H9 (cell line): ENCODE results near the gene GRIK1. TPM values are rescaled to one million over a fixed set of nuclear protein-coding genes. Genes with fewer than 3 reads are reported as not detected.

ENCODE experiments used
- DNase-seq: peaks from one replicate; pipeline ENCODE4 v3.0.0-alpha.2; 2017
- H2AFZ ChIP-seq: one replicate; pipeline ENCODE4 v1.6.1; 2013; ENCODE audit warnings: mild to moderate bottlenecking, low read length, control low read depth, moderate library complexity
- H2AK5ac ChIP-seq: 2 replicates; pipeline ENCODE4 v1.6.1; 2013; ENCODE audit warnings: low read length, control low read depth, mixed read lengths; ENCODE audit not compliant: insufficient read length
- H2BK120ac ChIP-seq: one replicate; pipeline ENCODE4 v1.6.1; 2013; ENCODE audit warnings: low read depth, mild to moderate bottlenecking, low read length, control low read depth, inconsistent platforms; ENCODE audit not compliant: poor library complexity, severe bottlenecking
- H2BK12ac ChIP-seq: 2 replicates; pipeline ENCODE4 v1.6.1; 2013; ENCODE audit warnings: low read length, control low read depth, mixed read lengths, low read depth; ENCODE audit not compliant: insufficient read length
- H2BK15ac ChIP-seq: 2 replicates; pipeline ENCODE4 v1.6.1; 2013; ENCODE audit warnings: low read depth, low read length, control low read depth
- H2BK20ac ChIP-seq: one replicate; pipeline ENCODE4 v1.6.1; 2013; ENCODE audit warnings: low read depth, mild to moderate bottlenecking, low read length, control low read depth, inconsistent platforms; ENCODE audit not compliant: poor library complexity, severe bottlenecking
- H2BK5ac ChIP-seq: 2 replicates; pipeline ENCODE4 v1.6.1; 2013; ENCODE audit warnings: low read length, control low read depth, mixed read lengths; ENCODE audit not compliant: insufficient read length
- H3K14ac ChIP-seq: 2 replicates; pipeline ENCODE4 v1.6.1; 2013; ENCODE audit warnings: low read length, control low read depth; ENCODE audit not compliant: insufficient read depth
- H3K18ac ChIP-seq: 2 replicates; pipeline ENCODE4 v1.6.1; 2013; ENCODE audit warnings: low read depth, mild to moderate bottlenecking, mixed read lengths, low read length, control low read depth; ENCODE audit not compliant: insufficient read length
- H3K23ac ChIP-seq: 2 replicates; pipeline ENCODE4 v1.6.1; 2013; ENCODE audit warnings: low read length, control low read depth, mixed read lengths, low read depth; ENCODE audit not compliant: insufficient read length
- H3K23me2 ChIP-seq: 2 replicates; pipeline ENCODE4 v1.6.1; 2013; ENCODE audit warnings: low read depth, mild to moderate bottlenecking, mixed read lengths, low read length, control low read depth; ENCODE audit not compliant: insufficient read length, poor library complexity, severe bottlenecking
- H3K27ac ChIP-seq: 2 replicates; pipeline ENCODE4 v1.5.1; 2013; ENCODE audit warnings: low read length, control low read depth, mixed read lengths, low read depth; ENCODE audit not compliant: insufficient read length
- H3K27me3 ChIP-seq: 2 replicates; pipeline ENCODE4 v1.6.1; 2013; ENCODE audit warnings: low read length, control low read depth, inconsistent platforms; ENCODE audit not compliant: insufficient read depth
- H3K4ac ChIP-seq: 2 replicates; pipeline ENCODE4 v1.6.1; 2013; ENCODE audit warnings: low read depth, mild to moderate bottlenecking, control low read depth, inconsistent platforms, low read length, moderate library complexity
- H3K4me1 ChIP-seq: 2 replicates; pipeline ENCODE4 v1.6.1; 2013; ENCODE audit warnings: low read length, control low read depth, inconsistent platforms; ENCODE audit not compliant: insufficient read depth
- H3K4me2 ChIP-seq: 2 replicates; pipeline ENCODE4 v1.6.1; 2013; ENCODE audit warnings: low read length, control low read depth, mixed read lengths; ENCODE audit not compliant: insufficient read length, insufficient read depth
- H3K56ac ChIP-seq: 2 replicates; pipeline ENCODE4 v1.6.1; 2013; ENCODE audit warnings: low read depth, mild to moderate bottlenecking, mixed read lengths, low read length, control low read depth; ENCODE audit not compliant: insufficient read length
- H3K79me1 ChIP-seq: 2 replicates; pipeline ENCODE4 v1.6.1; 2013; ENCODE audit warnings: low read depth, mild to moderate bottlenecking, moderate library complexity, low read length, control low read depth, inconsistent platforms; ENCODE audit not compliant: insufficient read depth, poor library complexity, severe bottlenecking
- H3K79me2 ChIP-seq: 2 replicates; pipeline ENCODE4 v1.6.1; 2013; ENCODE audit warnings: low read length, control low read depth, inconsistent platforms; ENCODE audit not compliant: insufficient read depth
- H3K9ac ChIP-seq: 2 replicates; pipeline ENCODE4 v1.6.1; 2013; ENCODE audit warnings: low read length, control low read depth, mixed read lengths; ENCODE audit not compliant: insufficient read length; ENCODE audit errors: extremely low read depth
- H3K9me3 ChIP-seq: one replicate; pipeline ENCODE4 v1.6.1; 2013; ENCODE audit warnings: low read depth, low read length, inconsistent platforms; ENCODE audit not compliant: control insufficient read depth
- H3T11ph ChIP-seq: one replicate; pipeline ENCODE4 v1.6.1; 2013; ENCODE audit warnings: mild to moderate bottlenecking, low read length, control low read depth, inconsistent platforms
- H4K20me1 ChIP-seq: one replicate; pipeline ENCODE4 v1.6.1; 2013; ENCODE audit not compliant: control insufficient read depth, insufficient read length, insufficient read depth
- H4K5ac ChIP-seq: 2 replicates; pipeline ENCODE4 v1.6.1; 2013; ENCODE audit warnings: low read depth, mild to moderate bottlenecking, mixed read lengths, low read length, control low read depth; ENCODE audit not compliant: insufficient read length
- H4K8ac ChIP-seq: replicated peaks from 2 replicates; pipeline ENCODE4 v1.6.1; 2013; ENCODE audit warnings: low read length, control low read depth, mixed read lengths, low read depth; ENCODE audit not compliant: insufficient read length
- H4K91ac ChIP-seq: 2 replicates; pipeline ENCODE4 v1.6.1; 2013; ENCODE audit warnings: low read depth, mild to moderate bottlenecking, moderate library complexity, mixed read lengths, low read length, control low read depth; ENCODE audit not compliant: insufficient read length
- H3K27ac Mint-ChIP-seq, 3 experiments: 2 replicates in 2 of 3; 3 replicates in 1 of 3; pipeline ENCODE4 v1.8.0; 2020 to 2021; ENCODE audit warnings: mixed read lengths in 3 of 3, mild to moderate bottlenecking in 1 of 3, moderate library complexity in 1 of 3
- H3K27me3 Mint-ChIP-seq: 2 replicates; pipeline ENCODE4 v1.8.0; 2021; ENCODE audit warnings: low read depth, mild to moderate bottlenecking, moderate library complexity, mixed read lengths
- H3K36me3 Mint-ChIP-seq, 3 experiments: 2 replicates in 2 of 3; 3 replicates in 1 of 3; pipeline ENCODE4 v1.8.0; 2020 to 2021; ENCODE audit warnings: low read depth in 3 of 3, mixed read lengths in 3 of 3; ENCODE audit not compliant: insufficient read depth in 1 of 3
- H3K4me1 Mint-ChIP-seq, 2 experiments: 2 replicates each; pipeline ENCODE4 v1.8.0; 2020; ENCODE audit warnings: mixed read lengths in 2 of 2
- H3K4me3 Mint-ChIP-seq, 2 experiments: 2 replicates in 1 of 2; 3 replicates in 1 of 2; pipeline ENCODE4 v1.8.0; 2020 to 2021; ENCODE audit warnings: mild to moderate bottlenecking in 2 of 2, mixed read lengths in 2 of 2, moderate library complexity in 1 of 2
- H3K9me3 Mint-ChIP-seq, 2 experiments: 2 replicates in 1 of 2; 3 replicates in 1 of 2; pipeline ENCODE4 v1.8.0; 2020; ENCODE audit warnings: mild to moderate bottlenecking in 2 of 2, mixed read lengths in 2 of 2, moderate library complexity in 1 of 2
- CTCF ChIP-seq: fragments of 200-600 bp; sonication (generic); conservative IDR thresholded peaks from 3 replicates; pipeline ENCODE4 v1.8.0; 2021; ENCODE audit warnings: antibody characterized with exemption, mild to moderate bottlenecking
- WGBS: extraction: QIAGEN DNeasy Blood & Tissue Kit; methylation state at CpG from one replicate; pipeline ENCODE4 v1.1.7; 2013; ENCODE audit warnings: missing lambda C conversion rate, low lambda C conversion rate, mixed read lengths; ENCODE audit not compliant: insufficient read length; ENCODE audit errors: extremely low coverage; 5-methylcytosine and 5-hydroxymethylcytosine counted together
- total RNA-seq: library from RNA; stranded (reverse); gene quantifications from 2 replicates; pipeline ENCODE4 v1.2.1, GENCODE V29; 2021

Gene GRIK1
- total RNA-seq, 1 experiment from 2014 or later = not detected

DNA sequence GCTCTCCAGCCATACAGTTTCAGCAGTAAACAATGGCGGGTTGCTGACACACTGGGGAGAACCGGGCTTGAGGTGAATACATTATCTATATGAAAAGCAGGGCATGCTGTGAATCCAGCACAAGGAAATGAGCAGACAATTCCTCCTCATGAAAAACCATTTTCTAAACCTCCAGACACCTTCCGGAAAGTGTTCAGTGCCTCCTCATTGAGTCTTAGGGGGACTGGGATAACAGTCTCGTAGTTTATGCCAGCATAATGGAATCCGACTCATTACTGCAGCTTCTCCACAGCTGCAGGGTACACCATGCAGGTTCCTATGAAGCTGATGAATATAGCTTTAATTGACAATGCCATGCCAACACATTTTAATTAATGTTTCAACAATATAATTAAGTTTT lies 356.9 kb downstream of the GRIK1 start:
- H3K23ac ChIP-seq = no peak overlapping the region
- no peak overlapping the region for H3K4me3 Mint-ChIP-seq
- H3K79me2 ChIP-seq = no peaks in the 10 kb centered on the region
- no peak overlapping the region for H4K8ac ChIP-seq
- no peak overlapping the region for H3K14ac ChIP-seq
- H4K91ac ChIP-seq = no peak overlapping the region
- no peak overlapping the region for H4K5ac ChIP-seq
- no CpG with 5 or more reads among the region's 5 CpGs for WGBS
- no peaks in the 10 kb centered on the region for H4K20me1 ChIP-seq
- H3K9me3 ChIP-seq = no peaks in the 10 kb centered on the region
- no peak overlapping the region for H2BK20ac ChIP-seq
- H3K27ac ChIP-seq = no peak overlapping the region
- H3K56ac ChIP-seq = no peak overlapping the region
- H2BK5ac ChIP-seq = no peak overlapping the region
- no peak overlapping the region for H2BK120ac ChIP-seq
- H3K36me3 Mint-ChIP-seq = no peaks in the 10 kb centered on the region; a peak in 1 of 7 replicates
- H2AFZ ChIP-seq = no peak overlapping the region
- no peak for TF ChIP-seq CTCF
- no peaks in the 10 kb centered on the region for H3K4me1 ChIP-seq
- H3K27ac Mint-ChIP-seq = no peak overlapping the region
- H2AK5ac ChIP-seq = no peak overlapping the region
- no peak overlapping the region for H3K4ac ChIP-seq
- no peaks in the 10 kb centered on the region for H3K23me2 ChIP-seq
- H3T11ph ChIP-seq = no peak overlapping the region
- H3K27me3 ChIP-seq = no peaks in the 10 kb centered on the region
- H3K27me3 Mint-ChIP-seq = no peaks in the 10 kb centered on the region
- H3K79me1 ChIP-seq = no peaks in the 10 kb centered on the region
- H2BK12ac ChIP-seq = no peak overlapping the region
- no peak overlapping the region for H3K9ac ChIP-seq
- H3K4me2 ChIP-seq = no peak overlapping the region
- no peak overlapping the region for H3K18ac ChIP-seq
- H2BK15ac ChIP-seq = no peak overlapping the region
- H3K9me3 Mint-ChIP-seq = no peaks in the 10 kb centered on the region
- no peaks in the 10 kb centered on the region for H3K4me1 Mint-ChIP-seq
- DNase-seq = no peak
